Measurements from ENCODE around the gene SYCE3.
"Not testable (repeated sequence)": the region's sequence is repeated elsewhere in the genome, so short reads cannot be mapped to it uniquely, and the experiment has no call there.

Gene SYCE3

DNA sequence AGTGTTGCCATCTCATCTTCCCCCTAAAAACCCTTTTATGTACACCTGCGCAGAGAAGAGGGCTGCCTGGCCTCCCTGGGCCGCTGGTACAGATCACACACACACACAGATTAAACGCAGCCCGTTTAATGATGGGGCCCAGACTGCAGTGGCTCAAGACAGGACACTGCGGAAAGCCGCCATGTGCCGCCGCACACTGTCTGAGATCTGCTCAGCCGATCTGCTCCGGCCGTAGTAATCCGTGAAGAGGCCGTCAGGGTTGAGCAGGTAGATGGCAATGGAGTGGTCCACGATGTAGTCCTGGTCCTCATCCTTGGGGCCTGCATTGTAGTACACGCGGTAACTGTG, 39.3 kb downstream of the SYCE3 start:
- DNase-seq = no peak
- TF ChIP-seq POLR2A (IDR thresholded peaks at IDR 0.05; ENCODE audit: low read length) (no peak), GATA1 (IDR thresholded peaks at IDR 0.05; ENCODE audit: low read depth, low read length) (no peak)

DNA sequence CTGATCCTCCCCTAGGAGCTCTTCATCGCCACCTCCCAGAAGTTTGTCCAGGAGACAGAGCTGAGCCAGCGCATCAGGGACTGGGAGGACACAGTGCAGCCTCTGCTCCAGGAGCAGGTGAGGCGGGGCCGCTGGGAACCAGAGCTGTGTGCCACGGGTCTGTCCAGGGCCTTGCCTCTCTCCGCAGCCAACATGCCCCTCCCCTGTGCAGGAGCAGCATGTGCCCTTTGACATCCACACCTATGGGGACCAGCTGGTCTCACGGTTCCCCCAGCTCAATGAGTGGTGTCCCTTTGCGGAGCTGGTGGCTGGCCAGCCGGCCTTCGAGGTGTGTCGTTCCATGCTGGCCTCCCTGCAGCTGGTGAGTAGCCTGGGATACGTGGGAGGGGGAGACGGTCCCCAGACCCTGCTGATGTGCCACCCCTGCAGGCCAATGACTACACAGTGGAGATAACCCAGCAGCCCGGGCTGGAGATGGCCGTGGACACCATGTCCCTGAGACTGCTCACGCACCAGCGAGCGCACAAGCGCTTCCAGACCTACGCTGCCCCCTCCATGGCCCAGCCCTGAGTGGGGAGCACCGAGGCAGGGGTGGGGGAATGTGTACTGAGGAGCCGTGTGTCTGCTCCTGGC, 39.8 kb downstream of the SYCE3 start:
- DNase-seq = no peak
- TF ChIP-seq POLR2A (IDR thresholded peaks at IDR 0.05; ENCODE audit: low read length) (no peak), GATA1 (IDR thresholded peaks at IDR 0.05; ENCODE audit: low read depth, low read length) (no peak)

DNA sequence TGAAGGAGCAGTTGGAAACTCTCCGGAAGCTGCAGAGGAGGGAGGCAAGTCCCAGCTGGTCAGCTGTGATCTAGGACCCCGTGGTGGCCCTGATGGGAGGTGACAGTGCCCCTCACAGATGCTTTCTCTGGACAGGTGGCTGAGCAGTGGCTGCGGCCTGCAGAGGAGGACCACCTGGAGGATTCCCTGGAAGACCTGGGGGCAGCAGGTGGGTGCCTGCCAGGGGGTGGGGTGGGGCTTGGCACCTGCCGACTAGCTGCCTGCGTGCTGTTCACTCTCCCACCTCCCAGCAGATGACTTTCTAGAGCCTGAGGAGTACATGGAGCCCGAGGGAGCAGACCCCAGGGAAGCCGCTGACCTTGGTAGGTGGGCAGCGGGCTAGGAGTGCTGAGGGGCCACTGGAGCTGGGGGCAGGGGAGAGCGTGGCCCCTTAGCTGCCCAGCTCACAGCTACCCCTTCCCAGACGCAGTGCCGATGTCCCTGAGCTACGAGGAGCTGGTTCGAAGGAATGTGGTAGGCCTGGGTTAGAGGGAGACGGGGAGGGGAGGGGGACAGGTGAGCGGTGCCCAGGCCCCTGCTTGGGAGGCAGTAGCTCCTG, 40.4 kb downstream of the SYCE3 start:
- no peak for DNase-seq
- TF ChIP-seq GATA1 (IDR thresholded peaks at IDR 0.05; ENCODE audit: low read depth, low read length) (no peak), POLR2A (IDR thresholded peaks at IDR 0.05; ENCODE audit: low read length) (no peak)

DNA sequence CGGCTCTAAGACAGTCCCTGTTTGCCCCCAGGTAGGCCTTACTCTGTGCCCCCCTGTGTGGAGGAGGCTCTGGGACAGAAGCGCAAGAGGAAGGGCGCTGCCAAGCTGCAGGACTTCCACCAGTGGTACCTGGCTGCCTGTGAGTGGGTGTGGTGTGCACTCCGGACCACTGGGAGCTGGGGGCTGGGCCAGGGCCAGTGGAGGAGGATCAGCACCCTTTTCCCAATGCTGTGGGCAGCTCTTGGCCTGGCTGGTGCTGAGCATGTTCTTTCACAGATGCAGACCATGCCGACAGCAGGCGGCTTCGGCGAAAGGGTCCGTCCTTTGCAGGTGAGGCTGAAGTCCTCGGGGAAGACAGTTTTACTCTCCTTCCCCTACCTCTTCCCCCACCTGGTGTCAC, 41.0 kb downstream of the SYCE3 start:
- no peak for TF ChIP-seq POLR2A (IDR thresholded peaks at IDR 0.05; ENCODE audit: low read length)
- TF ChIP-seq GATA1 (IDR thresholded peaks at IDR 0.05; ENCODE audit: low read depth, low read length) = no peak
- no peak for DNase-seq

DNA sequence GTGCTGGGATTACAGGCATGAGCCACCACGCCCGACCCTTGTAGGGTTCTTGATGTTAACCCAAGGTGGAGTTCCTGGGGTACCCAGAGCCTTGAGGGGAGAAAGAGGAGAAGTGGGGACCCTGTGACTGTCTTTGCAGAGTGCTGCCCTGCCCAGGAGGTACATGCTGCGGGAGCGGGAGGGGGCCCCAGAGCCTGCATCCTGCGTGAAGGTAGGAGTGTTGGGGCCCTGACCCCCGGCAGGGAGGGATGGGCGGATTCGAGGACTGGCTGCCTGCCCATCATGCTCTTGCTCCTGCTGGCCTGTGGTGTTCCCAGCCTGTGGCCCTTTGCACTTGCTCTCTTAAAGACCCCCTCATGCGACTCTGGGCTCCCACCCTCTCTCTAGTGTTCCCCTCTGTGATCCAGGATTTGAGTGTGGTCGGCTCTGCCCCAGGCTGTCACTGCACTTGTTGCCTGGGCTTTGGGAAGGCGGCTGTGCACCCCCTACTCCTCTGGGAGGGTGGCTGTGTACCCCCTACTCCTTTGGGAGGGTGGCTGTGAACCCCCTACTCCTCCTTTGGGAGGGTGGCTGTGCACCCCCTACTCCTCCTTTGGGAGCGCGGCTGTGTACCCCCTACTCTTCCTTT, 41.8 kb downstream of the SYCE3 start:
- DNase-seq = no peak
- TF ChIP-seq POLR2A (IDR thresholded peaks at IDR 0.05; ENCODE audit: low read length) = no peak
- no peak for TF ChIP-seq GATA1 (IDR thresholded peaks at IDR 0.05; ENCODE audit: low read depth, low read length)

DNA sequence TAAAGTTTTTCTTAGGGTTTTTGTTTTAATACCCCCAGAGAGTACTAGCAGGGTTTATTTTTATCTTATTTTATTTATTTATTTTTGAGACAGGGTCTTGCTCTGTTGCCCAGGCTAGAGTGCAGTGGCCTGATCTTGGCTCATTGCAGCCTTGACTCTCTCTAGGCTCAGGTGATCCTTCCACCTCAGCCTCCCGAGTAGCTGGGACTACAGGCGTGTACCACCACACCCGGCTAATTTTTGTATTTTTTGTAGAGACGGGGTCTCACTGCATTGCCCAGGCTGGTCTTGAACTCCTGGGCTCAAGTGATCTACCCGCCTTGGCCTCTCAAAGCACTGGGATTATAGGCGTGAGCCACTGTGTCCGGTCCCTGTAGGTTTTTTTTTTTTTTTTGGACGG, 42.5 kb downstream of the SYCE3 start:
- not testable (repeated sequence) for DNase-seq

DNA sequence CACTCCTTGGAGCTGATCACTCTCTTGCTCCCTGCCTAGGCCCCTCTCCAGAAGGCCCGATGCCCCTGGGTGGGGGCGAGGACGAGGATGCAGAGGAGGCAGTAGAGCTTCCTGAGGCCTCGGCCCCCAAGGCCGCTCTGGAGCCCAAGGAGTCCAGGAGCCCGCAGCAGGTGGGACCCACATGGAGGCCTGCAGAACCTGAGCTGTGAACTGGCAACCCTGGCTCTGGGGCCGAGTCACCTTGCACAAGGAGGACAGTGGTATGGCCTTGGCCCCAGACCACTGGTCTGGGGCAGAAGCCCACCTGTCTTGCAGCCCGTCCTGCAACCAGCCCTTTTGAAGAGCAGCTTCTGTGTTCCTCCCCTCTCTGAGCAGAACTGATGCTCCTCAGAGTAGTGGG, 43.6 kb downstream of the SYCE3 start:
- TF ChIP-seq POLR2A (IDR thresholded peaks at IDR 0.05; ENCODE audit: low read length) (no peak), GATA1 (IDR thresholded peaks at IDR 0.05; ENCODE audit: low read depth, low read length) (no peak)
- DNase-seq = no peak

DNA sequence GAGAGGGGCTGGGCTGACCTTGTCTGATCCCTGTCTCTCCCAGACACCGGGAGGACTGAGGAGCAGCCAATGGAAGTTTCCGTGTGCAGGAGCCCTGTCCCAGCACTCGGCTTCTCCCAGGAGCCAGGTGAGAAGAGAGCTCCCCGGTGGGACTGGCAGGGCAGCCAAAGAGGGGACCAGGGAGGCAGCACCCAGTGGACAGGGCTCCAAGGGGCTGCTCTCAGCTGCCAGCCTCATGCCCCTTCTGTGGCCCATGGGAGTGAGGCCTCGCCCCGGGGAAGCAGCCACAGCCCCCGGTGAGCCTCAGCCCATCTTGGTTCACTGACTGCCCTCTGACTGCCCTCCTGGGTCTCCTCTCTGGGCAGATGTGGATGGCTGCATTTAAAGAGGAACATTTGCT, 44.1 kb downstream of the SYCE3 start:
- TF ChIP-seq POLR2A (IDR thresholded peaks at IDR 0.05; ENCODE audit: low read length) (no peak), GATA1 (IDR thresholded peaks at IDR 0.05; ENCODE audit: low read depth, low read length) (no peak)
- DNase-seq = no peak

DNA sequence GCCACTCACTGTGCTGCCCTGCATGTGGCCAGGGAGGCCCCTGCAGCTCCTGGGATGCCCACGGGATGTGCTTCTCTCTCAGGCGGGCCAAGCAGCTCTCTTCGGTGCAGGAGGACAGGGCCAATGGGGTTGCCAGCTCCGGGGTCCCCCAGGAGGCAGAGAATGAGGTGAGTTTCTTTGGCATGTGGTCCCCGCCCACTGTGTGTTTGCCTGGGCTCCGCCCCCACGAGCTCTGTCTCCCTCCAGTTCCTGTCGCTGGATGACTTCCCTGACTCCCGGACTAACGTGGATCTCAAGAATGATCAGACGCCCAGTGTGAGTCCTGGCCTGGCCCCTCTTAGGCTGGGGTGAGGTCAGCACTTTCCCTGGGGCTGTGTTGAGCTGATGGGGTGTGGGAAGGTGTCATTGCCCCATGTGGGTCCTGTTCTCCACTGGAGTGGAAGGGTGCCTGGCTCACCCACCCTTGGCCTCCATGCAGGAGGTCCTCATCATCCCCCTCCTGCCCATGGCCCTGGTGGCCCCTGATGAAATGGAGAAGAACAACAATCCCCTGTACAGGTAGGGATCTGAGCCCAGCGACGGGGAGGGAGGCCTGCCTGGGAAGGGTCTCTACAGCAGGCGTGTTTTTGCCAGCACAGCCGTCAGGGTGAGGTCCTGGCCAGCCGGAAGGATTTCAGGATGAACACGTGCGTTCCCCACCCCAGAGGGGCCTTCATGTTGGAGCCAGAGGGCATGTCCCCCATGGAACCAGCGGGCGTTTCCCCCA, 45.0 kb downstream of the SYCE3 start:
- TF ChIP-seq POLR2A (IDR thresholded peaks at IDR 0.05; ENCODE audit: low read length) = no peak
- no peak for TF ChIP-seq GATA1 (IDR thresholded peaks at IDR 0.05; ENCODE audit: low read depth, low read length)
- no peak for DNase-seq

DNA sequence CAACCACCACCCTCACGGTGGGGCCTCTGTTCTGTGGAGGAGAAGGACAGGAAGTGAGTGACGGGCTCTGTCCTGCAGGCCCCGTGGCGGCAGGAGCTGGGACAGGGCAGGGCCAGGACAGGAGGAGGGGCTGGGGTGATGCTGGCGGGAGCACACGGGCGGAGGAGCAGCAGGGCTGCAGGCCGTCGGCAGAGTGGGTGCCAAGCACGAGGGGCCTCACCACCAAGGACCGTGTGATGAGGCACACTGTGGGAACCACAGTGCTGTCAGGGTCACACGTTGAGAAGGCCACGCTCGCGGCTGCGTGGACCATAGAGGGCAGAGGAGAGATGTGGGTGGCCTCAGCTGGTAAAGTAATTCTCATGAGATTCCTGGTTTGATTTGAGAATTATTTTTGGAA, 45.8 kb downstream of the SYCE3 start:
- TF ChIP-seq POLR2A (IDR thresholded peaks at IDR 0.05; ENCODE audit: low read length) = no peak
- no peak for TF ChIP-seq GATA1 (IDR thresholded peaks at IDR 0.05; ENCODE audit: low read depth, low read length)
- DNase-seq = no peak

DNA sequence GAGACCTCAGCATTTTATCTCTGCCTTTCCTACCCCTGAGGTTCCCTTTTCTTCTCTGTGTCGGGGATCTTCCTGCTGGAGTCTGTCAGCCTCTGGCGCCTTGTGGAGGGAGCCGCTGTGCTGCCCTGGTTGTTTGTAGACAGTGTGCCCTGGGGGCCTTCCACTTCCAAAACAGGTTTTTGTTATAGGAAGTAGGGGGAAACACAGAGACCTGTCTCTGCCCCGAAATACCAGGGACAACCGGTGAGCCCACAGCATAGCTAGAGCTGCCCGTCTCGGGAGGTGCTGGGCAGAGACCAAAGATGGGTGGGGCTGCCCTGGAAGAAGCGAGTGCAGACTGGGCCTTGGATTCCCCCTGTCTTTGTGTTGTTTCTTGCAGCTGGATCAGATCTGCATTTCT, 46.7 kb downstream of the SYCE3 start:
- no peak for TF ChIP-seq GATA1 (IDR thresholded peaks at IDR 0.05; ENCODE audit: low read depth, low read length)
- no peak for TF ChIP-seq POLR2A (IDR thresholded peaks at IDR 0.05; ENCODE audit: low read length)

DNA sequence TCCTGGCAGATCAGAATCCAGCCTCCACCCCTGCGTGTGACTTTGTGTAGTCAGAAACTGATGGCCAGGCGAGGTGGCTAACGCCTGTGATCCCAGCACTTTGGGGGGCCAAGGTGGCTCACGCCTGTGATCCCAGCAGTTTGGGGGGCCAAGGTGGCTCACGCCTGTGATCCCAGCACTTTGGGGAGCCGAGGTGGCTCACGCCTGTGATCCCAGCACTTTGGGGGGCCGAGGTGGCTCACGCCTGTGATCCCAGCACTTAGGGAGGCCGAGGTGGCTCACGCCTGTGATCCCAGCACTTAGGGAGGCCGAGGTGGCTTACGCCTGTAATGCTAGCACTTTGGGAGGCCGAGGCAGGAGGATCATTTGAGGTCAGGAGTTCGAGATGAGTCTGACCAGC, 49.5 kb downstream of the SYCE3 start:
- TF ChIP-seq GATA1 (IDR thresholded peaks at IDR 0.05; ENCODE audit: low read depth, low read length) = no peak
- no peak for TF ChIP-seq POLR2A (IDR thresholded peaks at IDR 0.05; ENCODE audit: low read length)

More for the DNA sequence above, 46.7 kb downstream of the SYCE3 start:
- DNase-seq = no peak

DNA sequence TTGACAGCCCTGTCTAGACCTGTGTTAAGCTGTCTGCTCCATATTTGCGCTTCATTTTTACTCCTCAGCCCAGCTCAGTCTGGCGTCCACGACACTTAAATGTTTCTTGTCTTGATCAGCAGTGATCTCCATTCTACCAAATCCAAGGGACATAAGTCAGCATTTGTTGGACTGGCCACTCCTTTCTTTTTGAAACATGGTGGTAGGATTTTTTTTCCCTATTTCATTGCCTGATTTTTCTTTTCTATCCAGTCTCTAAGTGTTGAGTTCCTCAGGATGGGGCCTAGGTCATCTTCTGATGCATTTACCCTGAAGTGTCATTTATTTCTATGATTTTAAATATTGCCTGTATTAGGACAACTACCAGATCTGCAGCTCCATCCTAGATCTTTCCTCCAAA, 53.8 kb downstream of the SYCE3 start:
- TF ChIP-seq GATA1 (IDR thresholded peaks at IDR 0.05; ENCODE audit: low read depth, low read length) = no peak
- no peak for TF ChIP-seq POLR2A (IDR thresholded peaks at IDR 0.05; ENCODE audit: low read length)
- DNase-seq = peak in 1 of 2 experiments; percentile 58

More for the DNA sequence above, 49.5 kb downstream of the SYCE3 start:
- no peak for DNase-seq

All from erythroblast (primary cell).